HL-60 (cell line): ENCODE results near the gene IMPA2.

Experiments used
- DNase-seq, 2 experiments: peaks; one replicate each; pipeline ENCODE4 v3.0.0-alpha.2; 2010 to 2020; ENCODE audit warnings: low read depth in 1 of 2, low spot score in 1 of 2
- H3K27ac ChIP-seq: fragments of 250-450 bp; sonication (Bioruptor Pico); replicated peaks from 2 replicates; pipeline ENCODE4 v1.5.1; 2020; ENCODE audit warnings: mild to moderate bottlenecking, moderate library complexity
- H3K27me3 ChIP-seq: fragments of 250-450 bp; sonication (Bioruptor Pico); 2 replicates; pipeline ENCODE4 v1.5.1; 2021; ENCODE audit warnings: mild to moderate bottlenecking, moderate library complexity; ENCODE audit not compliant: insufficient read depth, poor library complexity, severe bottlenecking
- H3K4me3 ChIP-seq: replicated peaks from 2 replicates; pipeline ENCODE4 v1.5.1; 2011; ENCODE audit warnings: mild to moderate bottlenecking, control low read depth, low read length; ENCODE audit not compliant: insufficient read depth
- GABPA ChIP-seq: IDR thresholded peaks from 2 replicates; pipeline ENCODE4 v1.6.1; 2012; ENCODE audit warnings: low read depth
- POLR2AphosphoS5 ChIP-seq: IDR thresholded peaks from 2 replicates; pipeline ENCODE4 v1.6.1; 2012; ENCODE audit warnings: low read depth
- REST ChIP-seq: IDR thresholded peaks from 2 replicates; pipeline ENCODE4 v1.6.1; 2012; ENCODE audit warnings: low read depth; ENCODE audit not compliant: insufficient replicate concordance
- SPI1 ChIP-seq: IDR thresholded peaks from 2 replicates; pipeline ENCODE4 v1.6.1; 2012; ENCODE audit warnings: low read depth, mild to moderate bottlenecking, borderline replicate concordance
- TF ChIP-seq, protein P1 (sequence below): IDR thresholded peaks from one replicate; pipeline ENCODE4 v1.5.1; 2011; ENCODE audit warnings: low read length, control low read depth, inconsistent platforms; ENCODE audit not compliant: insufficient read depth

The IMPA2 gene

GRCh38 chr18:11981543-11982366 lies 448 bp downstream of the IMPA2 start:
- Histone ChIP-seq H3K27me3 (no peaks in the 10 kb centered on the region), H3K4me3 (peak overlapping the region; percentile 46), H3K27ac (peak overlapping the region; percentile 65)
- peak; percentile 16 for TF ChIP-seq REST
- TF ChIP-seq, protein P1, sequence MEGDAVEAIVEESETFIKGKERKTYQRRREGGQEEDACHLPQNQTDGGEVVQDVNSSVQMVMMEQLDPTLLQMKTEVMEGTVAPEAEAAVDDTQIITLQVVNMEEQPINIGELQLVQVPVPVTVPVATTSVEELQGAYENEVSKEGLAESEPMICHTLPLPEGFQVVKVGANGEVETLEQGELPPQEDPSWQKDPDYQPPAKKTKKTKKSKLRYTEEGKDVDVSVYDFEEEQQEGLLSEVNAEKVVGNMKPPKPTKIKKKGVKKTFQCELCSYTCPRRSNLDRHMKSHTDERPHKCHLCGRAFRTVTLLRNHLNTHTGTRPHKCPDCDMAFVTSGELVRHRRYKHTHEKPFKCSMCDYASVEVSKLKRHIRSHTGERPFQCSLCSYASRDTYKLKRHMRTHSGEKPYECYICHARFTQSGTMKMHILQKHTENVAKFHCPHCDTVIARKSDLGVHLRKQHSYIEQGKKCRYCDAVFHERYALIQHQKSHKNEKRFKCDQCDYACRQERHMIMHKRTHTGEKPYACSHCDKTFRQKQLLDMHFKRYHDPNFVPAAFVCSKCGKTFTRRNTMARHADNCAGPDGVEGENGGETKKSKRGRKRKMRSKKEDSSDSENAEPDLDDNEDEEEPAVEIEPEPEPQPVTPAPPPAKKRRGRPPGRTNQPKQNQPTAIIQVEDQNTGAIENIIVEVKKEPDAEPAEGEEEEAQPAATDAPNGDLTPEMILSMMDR = no peak
- peak; percentile 81 for TF ChIP-seq SPI1
- 0 out of 2 replicates have a peak, but pooled peaks have one; percentile 10 for TF ChIP-seq GABPA
- DNase-seq = peak; percentile 46 to 68

DNA sequence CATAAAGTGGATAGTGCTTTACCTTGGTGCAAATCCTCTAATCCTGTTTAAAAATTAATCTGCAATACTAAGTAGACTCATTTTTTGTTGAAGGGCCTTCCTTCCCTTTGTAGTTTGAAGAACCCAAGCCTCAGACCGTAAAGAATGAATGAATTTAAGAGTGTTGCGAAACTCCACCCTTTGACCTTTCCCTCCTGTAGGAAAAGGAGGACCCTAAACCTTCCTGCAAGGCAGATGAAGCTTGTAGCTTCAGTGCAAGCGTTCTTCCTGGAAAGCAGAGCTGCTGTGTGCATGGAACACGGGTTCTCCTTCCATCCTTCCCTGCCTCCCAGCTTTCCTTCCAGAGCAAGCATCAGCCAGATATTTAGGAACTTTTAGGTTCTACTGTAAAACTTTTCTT lies 1.7 kb downstream of the IMPA2 start:
- TF ChIP-seq SPI1 (no peak), POLR2AphosphoS5 (no peak), REST (no peak)
- Histone ChIP-seq H3K4me3 (peak overlapping the region; percentile 46), H3K27me3 (no peaks in the 10 kb centered on the region), H3K27ac (peak overlapping the region; percentile 65)
- peak in 1 of 2 experiments; percentile 72 for DNase-seq

GRCh38 chr18:11983592-11983991 lies 2.3 kb downstream of the IMPA2 start:
- TF ChIP-seq, protein P1 = no peak
- DNase-seq = no peak
- H3K4me3 ChIP-seq = no peak overlapping the region
- H3K27ac ChIP-seq = no peak overlapping the region
- no peaks in the 10 kb centered on the region for H3K27me3 ChIP-seq

DNA sequence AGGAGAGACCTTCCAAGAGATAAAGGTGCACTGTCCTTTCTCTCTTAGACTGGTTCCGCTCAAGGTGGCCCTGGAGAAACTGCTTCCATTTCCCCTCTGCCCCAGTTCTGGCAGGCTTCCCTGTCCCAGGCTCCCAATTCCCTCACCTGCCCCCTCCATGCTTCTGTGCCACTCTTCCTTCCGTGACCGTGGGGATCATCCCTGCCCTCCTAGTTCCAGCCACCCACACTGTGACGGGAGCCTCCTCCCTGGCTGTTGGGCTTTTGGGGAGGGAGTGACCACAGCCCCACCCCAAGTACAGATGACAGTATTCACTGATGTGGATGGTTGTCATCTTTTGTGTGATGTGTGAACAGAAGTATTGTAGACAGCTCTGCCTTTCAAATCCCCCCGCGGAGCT lies 2.8 kb downstream of the IMPA2 start:
- Histone ChIP-seq H3K27me3 (no peaks in the 10 kb centered on the region), H3K4me3 (no peak overlapping the region), H3K27ac (no peak overlapping the region)
- no peak for DNase-seq
- no peak for TF ChIP-seq REST
- TF ChIP-seq, protein P1 = no peak
- no peak for TF ChIP-seq POLR2AphosphoS5
- TF ChIP-seq SPI1 = no peak
- no peak for TF ChIP-seq GABPA
